HG03066 (cell line): ENCODE data around the gene TAF10.

Experiments
- ATAC-seq: cut with Tn5 transposase; IDR thresholded peaks from one replicate; pipeline ENCODE4 v1.9.1; 2021; ENCODE audit warnings: low read depth; ENCODE audit not compliant: unreplicated experiment

The TAF10 gene

GRCh38 chr11:6612213-6613041 is at the start of gene TAF10:
TSS of gene TAF10 (minus strand) at chr11:6612216. CDS start at chr11:6612189, 27 bp downstream.
- peak; percentile 92 for ATAC-seq

GRCh38 chr11:6660712-6661111 is 48.7 kb upstream of the TAF10 start:
- no peak for ATAC-seq

GRCh38 chr11:6658647-6659046 is 46.6 kb upstream of the TAF10 start:
- no peak for ATAC-seq

GRCh38 chr11:6657346-6657745 is 45.3 kb upstream of the TAF10 start:
- no peak for ATAC-seq

GRCh38 chr11:6656936-6657335 is 44.9 kb upstream of the TAF10 start:
- ATAC-seq: no peak

GRCh38 chr11:6656584-6656915 is 44.5 kb upstream of the TAF10 start:
- no peak for ATAC-seq

- no peak for ATAC-seq
Observed at GRCh38 chr11:6655790-6656583, 44.0 kb upstream of the TAF10 start, which contains the start of gene DCHS1. TSS of gene DCHS1 (minus strand) at chr11:6655809. CDS start at chr11:6641613, 14,196 bp downstream.

- no peak for ATAC-seq
Observed at GRCh38 chr11:6655020-6655789, 43.2 kb upstream of the TAF10 start.

- no peak for ATAC-seq
Observed at GRCh38 chr11:6654281-6655019, 42.4 kb upstream of the TAF10 start.

- no peak for ATAC-seq
Observed at GRCh38 chr11:6653656-6654055, 41.6 kb upstream of the TAF10 start.

- no peak for ATAC-seq
Observed at GRCh38 chr11:6653097-6653496, 41.1 kb upstream of the TAF10 start.

- no peak for ATAC-seq
Observed at GRCh38 chr11:6652182-6652581, 40.2 kb upstream of the TAF10 start.

- ATAC-seq: no peak
Observed at GRCh38 chr11:6650980-6651379, 39.0 kb upstream of the TAF10 start.

GRCh38 chr11:6650104-6650503 is 38.1 kb upstream of the TAF10 start:
- no peak for ATAC-seq

GRCh38 chr11:6648501-6648900 is 36.5 kb upstream of the TAF10 start:
- no peak for ATAC-seq

- ATAC-seq: no peak
Observed at GRCh38 chr11:6647836-6648235, 35.8 kb upstream of the TAF10 start.

GRCh38 chr11:6646918-6647679 is 35.1 kb upstream of the TAF10 start:
- ATAC-seq: peak; percentile 93

- ATAC-seq: peak; percentile 10
Observed at GRCh38 chr11:6646576-6646917, 34.5 kb upstream of the TAF10 start.

- peak; percentile 38 for ATAC-seq
Observed at GRCh38 chr11:6646071-6646470, 34.1 kb upstream of the TAF10 start.

GRCh38 chr11:6642957-6643356 is 30.9 kb upstream of the TAF10 start:
- ATAC-seq: no peak
